Ovary (tissue), 3 donors: Measurements from ENCODE around the gene GMPPB.

Source experiments
- EP300 ChIP-seq: sonication (generic); formaldehyde crosslinking; IDR thresholded peaks from one replicate; pipeline ENCODE4 v1.6.1; 2017; ENCODE audit warnings: antibody characterized with exemption
- POLR2A ChIP-seq: fragments of 450-650 bp; IDR thresholded peaks from one replicate; pipeline ENCODE4 v1.6.1; 2017; ENCODE audit warnings: antibody characterized with exemption, mild to moderate bottlenecking, moderate library complexity
- TF ChIP-seq, protein P1 (sequence below), 3 donors: fragments of 450-650 bp in 2 of 3; fragments of 200-600 bp in 1 of 3; IDR thresholded peaks; one replicate each; pipeline versions ENCODE4 v1.5.1 to v1.8.0; 2016 to 2022; ENCODE audit warnings: antibody characterized with exemption in 3 of 3, mild to moderate bottlenecking in 1 of 3
- donor health status: DM: no; HTN: no; CAD: no.

GRCh38 chr3:49707113-49707480 lies 16.7 kb downstream of the GMPPB start:
- TF ChIP-seq POLR2A (no peak), EP300 (no peak)
- TF ChIP-seq, protein P1, sequence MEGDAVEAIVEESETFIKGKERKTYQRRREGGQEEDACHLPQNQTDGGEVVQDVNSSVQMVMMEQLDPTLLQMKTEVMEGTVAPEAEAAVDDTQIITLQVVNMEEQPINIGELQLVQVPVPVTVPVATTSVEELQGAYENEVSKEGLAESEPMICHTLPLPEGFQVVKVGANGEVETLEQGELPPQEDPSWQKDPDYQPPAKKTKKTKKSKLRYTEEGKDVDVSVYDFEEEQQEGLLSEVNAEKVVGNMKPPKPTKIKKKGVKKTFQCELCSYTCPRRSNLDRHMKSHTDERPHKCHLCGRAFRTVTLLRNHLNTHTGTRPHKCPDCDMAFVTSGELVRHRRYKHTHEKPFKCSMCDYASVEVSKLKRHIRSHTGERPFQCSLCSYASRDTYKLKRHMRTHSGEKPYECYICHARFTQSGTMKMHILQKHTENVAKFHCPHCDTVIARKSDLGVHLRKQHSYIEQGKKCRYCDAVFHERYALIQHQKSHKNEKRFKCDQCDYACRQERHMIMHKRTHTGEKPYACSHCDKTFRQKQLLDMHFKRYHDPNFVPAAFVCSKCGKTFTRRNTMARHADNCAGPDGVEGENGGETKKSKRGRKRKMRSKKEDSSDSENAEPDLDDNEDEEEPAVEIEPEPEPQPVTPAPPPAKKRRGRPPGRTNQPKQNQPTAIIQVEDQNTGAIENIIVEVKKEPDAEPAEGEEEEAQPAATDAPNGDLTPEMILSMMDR (IDR thresholded peaks at IDR 0.05), result no peak
